Upper lobe of right lung (tissue), 1 donor: ENCODE data around the gene OSCP1. TPM values are rescaled to one million over a fixed set of nuclear protein-coding genes. Genes with fewer than 3 reads are reported as not detected.

Experiments used
- ATAC-seq: fragments of 200-7000 bp; cut with Tn5 transposase; one replicate; pipeline ENCODE4 v1.9.1; 2020; ENCODE audit warnings: mild to moderate bottlenecking, moderate library complexity
- DNase-seq: peaks from one replicate; pipeline ENCODE4 v3.0.0-alpha.2; 2020
- H3K27ac ChIP-seq: fragments of 200-600 bp; one replicate; pipeline ENCODE4 v1.8.0; 2022
- H3K27me3 ChIP-seq: fragments of 200-600 bp; one replicate; pipeline ENCODE4 v1.8.0; 2022; ENCODE audit warnings: mild to moderate bottlenecking
- H3K36me3 ChIP-seq: fragments of 200-600 bp; one replicate; pipeline ENCODE4 v1.8.0; 2022
- H3K4me1 ChIP-seq: fragments of 200-600 bp; one replicate; pipeline ENCODE4 v1.8.0; 2022
- H3K4me3 ChIP-seq: fragments of 200-600 bp; one replicate; pipeline ENCODE4 v1.8.0; 2022; ENCODE audit warnings: mild to moderate bottlenecking
- H3K9me3 ChIP-seq: fragments of 200-600 bp; one replicate; pipeline ENCODE4 v1.8.0; 2022
- intact Hi-C: fragments of 100-400 bp; cut with DNase I; formaldehyde crosslinking; loops from one replicate; pipeline ENCODE4 v1.11.0; 2022
- total RNA-seq: library from RNA; stranded (reverse); fragmentation: NEBNext Ultra II Directional; extraction: Animal tissue kit (Norgen Biotek cat#: 25700); gene quantifications from one replicate; pipeline ENCODE4 v1.2.1, GENCODE V29; 2021
- TF ChIP-seq, protein P1 (sequence below): fragments of 200-600 bp; IDR thresholded peaks from one replicate; pipeline ENCODE4 v1.8.0; 2022; ENCODE audit warnings: antibody characterized with exemption
- donor health status: DM: no; HTN: yes; CAD: no; lungs with severe emphysema.

The OSCP1 gene
- total RNA-seq, 1 donor from 2014 or later = 8.2 TPM

GRCh38 chr1:36440044-36440443 is 10.2 kb downstream of the OSCP1 start:
- no peak for DNase-seq
- H3K9me3 ChIP-seq = no peaks in the 10 kb centered on the region
- no peak overlapping the region for H3K27ac ChIP-seq
- peaks cover 5% of the 10 kb centered on the region for H3K4me1 ChIP-seq
- TF ChIP-seq, protein P1, sequence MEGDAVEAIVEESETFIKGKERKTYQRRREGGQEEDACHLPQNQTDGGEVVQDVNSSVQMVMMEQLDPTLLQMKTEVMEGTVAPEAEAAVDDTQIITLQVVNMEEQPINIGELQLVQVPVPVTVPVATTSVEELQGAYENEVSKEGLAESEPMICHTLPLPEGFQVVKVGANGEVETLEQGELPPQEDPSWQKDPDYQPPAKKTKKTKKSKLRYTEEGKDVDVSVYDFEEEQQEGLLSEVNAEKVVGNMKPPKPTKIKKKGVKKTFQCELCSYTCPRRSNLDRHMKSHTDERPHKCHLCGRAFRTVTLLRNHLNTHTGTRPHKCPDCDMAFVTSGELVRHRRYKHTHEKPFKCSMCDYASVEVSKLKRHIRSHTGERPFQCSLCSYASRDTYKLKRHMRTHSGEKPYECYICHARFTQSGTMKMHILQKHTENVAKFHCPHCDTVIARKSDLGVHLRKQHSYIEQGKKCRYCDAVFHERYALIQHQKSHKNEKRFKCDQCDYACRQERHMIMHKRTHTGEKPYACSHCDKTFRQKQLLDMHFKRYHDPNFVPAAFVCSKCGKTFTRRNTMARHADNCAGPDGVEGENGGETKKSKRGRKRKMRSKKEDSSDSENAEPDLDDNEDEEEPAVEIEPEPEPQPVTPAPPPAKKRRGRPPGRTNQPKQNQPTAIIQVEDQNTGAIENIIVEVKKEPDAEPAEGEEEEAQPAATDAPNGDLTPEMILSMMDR = no peak
- intact Hi-C loops = no loop called here
- no peaks in the 10 kb centered on the region for H3K36me3 ChIP-seq
- no peak overlapping the region for H3K4me3 ChIP-seq
- no peaks in the 10 kb centered on the region for H3K27me3 ChIP-seq
- ATAC-seq = no peak

GRCh38 chr1:36438715-36439114 is 11.5 kb downstream of the OSCP1 start:
- ATAC-seq = no peak

GRCh38 chr1:36436821-36437220 is 13.4 kb downstream of the OSCP1 start:
- intact Hi-C loops = no loop called here
- H3K27ac ChIP-seq = no peak overlapping the region
- H3K4me3 ChIP-seq = no peak overlapping the region
- TF ChIP-seq, protein P1 = no peak
- H3K27me3 ChIP-seq = no peaks in the 10 kb centered on the region
- H3K36me3 ChIP-seq = peaks cover 4% of the 10 kb centered on the region
- no peaks in the 10 kb centered on the region for H3K9me3 ChIP-seq
- DNase-seq (no peak), ATAC-seq (no peak)
- H3K4me1 ChIP-seq = peaks cover 5% of the 10 kb centered on the region

More at GRCh38 chr1:36438715-36439114, 11.5 kb downstream of the OSCP1 start:
- intact Hi-C loops = no loop called here
- Histone ChIP-seq H3K36me3 (no peaks in the 10 kb centered on the region), H3K4me1 (peaks cover 5% of the 10 kb centered on the region), H3K27me3 (no peaks in the 10 kb centered on the region), H3K27ac (no peak overlapping the region), H3K4me3 (no peak overlapping the region), H3K9me3 (no peaks in the 10 kb centered on the region)
- TF ChIP-seq, protein P1 = no peak
- DNase-seq = no peak

GRCh38 chr1:36433102-36433501 is 17.1 kb downstream of the OSCP1 start:
- Histone ChIP-seq H3K27ac (no peak overlapping the region), H3K27me3 (no peaks in the 10 kb centered on the region), H3K4me3 (no peak overlapping the region), H3K9me3 (no peaks in the 10 kb centered on the region), H3K4me1 (no peaks in the 10 kb centered on the region), H3K36me3 (peaks cover 10% of the 10 kb centered on the region)
- TF ChIP-seq, protein P1 = no peak
- intact Hi-C loops = no loop called here
- ATAC-seq (no peak), DNase-seq (no peak)

DNA sequence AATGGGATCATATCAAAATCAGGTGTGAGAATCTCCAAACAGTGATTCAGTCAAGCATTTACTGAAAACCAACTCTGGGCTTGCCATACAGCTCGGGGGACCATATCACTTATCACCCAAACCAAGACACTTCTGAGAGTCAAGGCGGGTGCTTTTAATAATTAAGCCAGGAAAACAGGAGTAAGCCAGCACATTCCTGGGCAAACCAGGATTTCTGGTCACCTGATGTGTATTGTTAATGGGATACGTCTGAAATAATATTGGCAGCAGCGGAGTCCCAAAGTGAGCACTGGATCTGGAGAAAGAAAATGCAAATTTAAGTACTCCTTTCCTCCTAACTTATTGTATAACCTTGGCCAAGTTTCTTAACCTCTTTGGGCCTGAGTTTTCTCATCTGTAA is 17.6 kb downstream of the OSCP1 start:
- DNase-seq = no peak
- ATAC-seq = peak; percentile 60
- no peak overlapping the region for H3K27ac ChIP-seq
- intact Hi-C loops = no loop called here
- H3K27me3 ChIP-seq = no peaks in the 10 kb centered on the region
- TF ChIP-seq, protein P1 = no peak
- no peak overlapping the region for H3K4me3 ChIP-seq
- no peaks in the 10 kb centered on the region for H3K4me1 ChIP-seq
- H3K9me3 ChIP-seq = no peaks in the 10 kb centered on the region
- H3K36me3 ChIP-seq = peaks cover 10% of the 10 kb centered on the region

DNA sequence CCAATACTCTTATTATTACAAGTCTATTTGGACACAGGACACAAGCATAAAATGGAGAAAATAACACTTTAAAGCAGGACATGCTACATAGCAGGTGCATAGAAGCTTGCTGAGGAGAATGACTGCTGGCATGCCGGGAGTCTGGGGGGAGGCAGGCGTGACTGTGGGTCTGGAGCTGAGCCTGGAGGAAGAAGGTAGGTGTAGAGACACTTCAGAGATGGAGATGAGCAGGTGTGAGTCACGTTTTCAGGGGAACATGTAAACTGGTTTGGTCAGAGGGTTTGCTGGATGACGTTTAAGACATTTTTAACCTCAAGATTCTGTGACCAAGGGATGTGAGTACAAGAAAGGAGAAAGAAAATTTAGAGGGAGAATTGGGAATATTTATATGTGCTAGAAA is 24.5 kb downstream of the OSCP1 start:
- no peak for DNase-seq
- Histone ChIP-seq H3K4me3 (no peak overlapping the region), H3K9me3 (no peaks in the 10 kb centered on the region), H3K36me3 (peaks cover 16% of the 10 kb centered on the region), H3K4me1 (peaks cover 3% of the 10 kb centered on the region), H3K27ac (no peak overlapping the region), H3K27me3 (no peaks in the 10 kb centered on the region)
- ATAC-seq = no peak
- TF ChIP-seq, protein P1 = no peak
- intact Hi-C loops = loop anchor here (10.0 kb wide), 1 partner anchor 81 kb away; no protein-coding TSS in a partner anchor
